Measurements from ENCODE around the gene SH3BP2. TPM values are rescaled to one million over a fixed set of nuclear protein-coding genes. Genes with fewer than 3 reads are reported as not detected.

Gene SH3BP2
- total and polyA plus RNA-seq, 7 experiments from 2014 or later = 5.9 to 269 (median 23.1) TPM

- H3K27ac Mint-ChIP-seq = no peak overlapping the region
Observed at GRCh38 chr4:2823671-2824328, 30.9 kb downstream of the SH3BP2 start.

DNA sequence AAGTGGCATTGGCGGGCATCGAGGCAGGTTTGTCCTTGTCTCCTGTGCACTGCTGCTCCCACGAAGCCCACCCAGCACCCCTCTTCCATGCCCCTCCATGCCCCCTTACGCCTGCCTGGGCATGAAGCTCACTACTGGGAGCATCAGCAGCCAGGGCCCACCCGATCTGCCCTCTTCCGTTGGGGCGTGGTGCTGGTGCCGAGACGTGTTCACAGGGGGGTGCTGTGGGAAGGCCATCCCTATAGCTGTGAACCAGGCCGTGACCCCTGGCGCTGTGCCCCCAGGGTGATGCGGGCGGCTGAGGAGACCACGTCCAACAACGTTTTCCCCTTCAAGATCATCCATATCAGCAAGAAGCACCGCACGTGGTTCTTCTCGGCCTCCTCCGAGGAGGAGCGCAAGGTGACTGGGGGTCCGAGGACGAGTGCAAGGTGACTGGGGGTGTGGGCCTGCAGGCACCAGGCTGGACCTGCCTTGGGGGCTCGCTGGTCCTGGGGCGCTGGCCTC is 31.5 kb downstream of the SH3BP2 start:
- POLR2A ChIA-PET = no interaction called here
- H3K27me3 ChIP-seq (ENCODE audit: control insufficient read depth in 2 of 2, insufficient read depth in 2 of 2, low read length in 2 of 2) = no peaks in the 10 kb centered on the region
- CTCF ChIA-PET = no interaction called here
- no peak overlapping the region for H3K27ac Mint-ChIP-seq
- intact Hi-C loops (cut with micrococcal nuclease) = no loop called here
- H3K27me3 Mint-ChIP-seq = no peaks in the 10 kb centered on the region
- H3K4me3 ChIP-seq (ENCODE audit: low read length) = no peak overlapping the region
- ATAC-seq (no peak), DNase-seq (no peak)
- H3K36me3 ChIP-seq (ENCODE audit: control insufficient read depth in 2 of 3, insufficient read depth in 3 of 3, low read length in 3 of 3) = peaks cover 9 to 78% (median 10%) of the 10 kb centered on the region in 3 experiments
- no peaks in the 10 kb centered on the region for H3K9me3 ChIP-seq (ENCODE audit: control insufficient read depth in 2 of 3, low read length in 3 of 3)
- H3K4me1 Mint-ChIP-seq = peaks cover 10 to 22% (median 12%) of the 10 kb centered on the region in 7 donors
- H3K27ac ChIP-seq (ENCODE audit: low read depth, low read length) = no peak overlapping the region
- H3K36me3 Mint-ChIP-seq = peaks cover 7 to 30% (median 13%) of the 10 kb centered on the region in 5 donors
- H3K4me1 ChIP-seq (ENCODE audit: control insufficient read depth in 2 of 2, insufficient read depth in 2 of 2, low read length in 2 of 2) = peaks cover 0 to 4% of the 10 kb centered on the region in 2 donors
- peaks cover 0 to 3% (median 0%) of the 10 kb centered on the region in 11 donors for H3K9me3 Mint-ChIP-seq
- no peak overlapping the region for H3K4me3 Mint-ChIP-seq

More at GRCh38 chr4:2823671-2824328, 30.9 kb downstream of the SH3BP2 start:
- Histone ChIP-seq H3K27ac (ENCODE audit: low read depth, low read length) (no peak overlapping the region), H3K9me3 (ENCODE audit: control insufficient read depth in 2 of 3, low read length in 3 of 3) (no peaks in the 10 kb centered on the region), H3K27me3 (ENCODE audit: control insufficient read depth in 2 of 2, insufficient read depth in 2 of 2, low read length in 2 of 2) (no peaks in the 10 kb centered on the region), H3K4me1 (ENCODE audit: control insufficient read depth in 2 of 2, insufficient read depth in 2 of 2, low read length in 2 of 2) (peaks cover 0 to 10% of the 10 kb centered on the region in 2 donors), H3K36me3 (ENCODE audit: control insufficient read depth in 2 of 3, insufficient read depth in 3 of 3, low read length in 3 of 3) (peaks cover 9 to 72% (median 10%) of the 10 kb centered on the region in 3 experiments), H3K4me3 (ENCODE audit: low read length) (no peak overlapping the region)
- DNase-seq (no peak), ATAC-seq (peak; percentile 37)
- peaks cover 4 to 29% (median 13%) of the 10 kb centered on the region in 5 donors for H3K36me3 Mint-ChIP-seq
- H3K4me1 Mint-ChIP-seq = peaks cover 11 to 24% (median 17%) of the 10 kb centered on the region in 7 donors
- H3K9me3 Mint-ChIP-seq = peaks cover 0 to 3% (median 0%) of the 10 kb centered on the region in 11 donors
- CTCF ChIA-PET = interaction anchor here (0.5 kb wide), 1 partner anchor 1003 kb away, joined by 3 read pairs; no protein-coding TSS in a partner anchor
- intact Hi-C loops (cut with micrococcal nuclease) = no loop called here
- no peaks in the 10 kb centered on the region for H3K27me3 Mint-ChIP-seq
- H3K4me3 Mint-ChIP-seq = no peak overlapping the region
- POLR2A ChIA-PET = interaction anchor here (1.1 kb wide), 1 partner anchor 12 kb away, joined by 3 read pairs; no protein-coding TSS in a partner anchor

DNA sequence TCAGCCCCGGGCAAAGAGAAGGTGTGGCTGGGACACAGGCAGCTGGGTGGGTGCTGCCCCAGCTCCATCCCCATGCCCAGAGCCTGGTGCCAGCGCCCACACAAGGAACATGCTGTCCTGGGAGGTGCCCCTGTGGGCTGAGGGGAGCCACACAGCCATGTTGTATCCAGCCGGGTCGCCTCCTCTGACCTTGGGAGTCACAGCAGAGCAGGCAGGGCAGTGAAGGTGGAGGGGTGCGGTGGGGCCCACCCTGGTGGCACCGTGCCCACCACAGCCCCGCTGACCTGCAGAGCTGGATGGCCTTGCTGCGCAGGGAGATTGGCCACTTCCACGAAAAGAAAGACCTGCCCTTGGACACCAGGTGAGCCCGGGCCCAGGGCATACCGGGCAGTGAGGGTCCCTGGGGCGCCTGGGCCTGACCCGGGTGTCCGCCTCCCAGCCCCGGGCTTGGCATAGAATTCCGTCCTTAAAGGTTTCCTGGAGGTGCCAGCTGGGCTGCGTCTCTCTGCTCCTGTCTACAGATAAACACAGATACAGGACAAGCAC is 32.0 kb downstream of the SH3BP2 start:
- Mint-ChIP-seq H3K4me1 (peaks cover 4 to 18% (median 7%) of the 10 kb centered on the region in 7 donors), H3K27me3 (no peaks in the 10 kb centered on the region), H3K4me3 (no peak overlapping the region), H3K9me3 (peaks cover 0 to 3% (median 0%) of the 10 kb centered on the region in 11 donors), H3K36me3 (peaks cover 7 to 30% (median 13%) of the 10 kb centered on the region in 5 donors), H3K27ac (peak overlapping the region in 2 of 9 donors; percentile 25 to 36)
- H3K27ac ChIP-seq (ENCODE audit: low read depth, low read length) = no peak overlapping the region
- no peak for ATAC-seq
- H3K9me3 ChIP-seq (ENCODE audit: control insufficient read depth in 2 of 3, low read length in 3 of 3) = no peaks in the 10 kb centered on the region
- ChIA-PET POLR2A (no interaction called here), CTCF (no interaction called here)
- H3K4me3 ChIP-seq (ENCODE audit: low read length) = no peak overlapping the region
- H3K27me3 ChIP-seq (ENCODE audit: control insufficient read depth in 2 of 2, insufficient read depth in 2 of 2, low read length in 2 of 2) = no peaks in the 10 kb centered on the region
- peaks cover 9 to 83% (median 10%) of the 10 kb centered on the region in 3 experiments for H3K36me3 ChIP-seq (ENCODE audit: control insufficient read depth in 2 of 3, insufficient read depth in 3 of 3, low read length in 3 of 3)
- intact Hi-C loops (cut with micrococcal nuclease) = no loop called here
- DNase-seq = no peak
- H3K4me1 ChIP-seq (ENCODE audit: control insufficient read depth in 2 of 2, insufficient read depth in 2 of 2, low read length in 2 of 2) = no peaks in the 10 kb centered on the region

GRCh38 chr4:2825740-2826139 is 32.9 kb downstream of the SH3BP2 start:
- peaks cover 9 to 87% (median 10%) of the 10 kb centered on the region in 3 experiments for H3K36me3 ChIP-seq (ENCODE audit: control insufficient read depth in 2 of 3, insufficient read depth in 3 of 3, low read length in 3 of 3)
- Mint-ChIP-seq H3K27me3 (no peaks in the 10 kb centered on the region), H3K36me3 (peaks cover 7 to 30% (median 13%) of the 10 kb centered on the region in 5 donors), H3K27ac (peak overlapping the region in 1 of 9 donors; percentile 43), H3K4me3 (no peak overlapping the region), H3K4me1 (peaks cover 0 to 13% (median 0%) of the 10 kb centered on the region in 7 donors), H3K9me3 (peaks cover 0 to 3% (median 0%) of the 10 kb centered on the region in 11 donors)
- H3K9me3 ChIP-seq (ENCODE audit: control insufficient read depth in 2 of 3, low read length in 3 of 3) = no peaks in the 10 kb centered on the region
- CTCF ChIA-PET = no interaction called here
- intact Hi-C loops (cut with micrococcal nuclease) = no loop called here
- H3K27ac ChIP-seq (ENCODE audit: low read depth, low read length) = no peak overlapping the region
- no peak overlapping the region for H3K4me3 ChIP-seq (ENCODE audit: low read length)
- ATAC-seq (no peak), DNase-seq (no peak)
- POLR2A ChIA-PET = no interaction called here
- no peaks in the 10 kb centered on the region for H3K27me3 ChIP-seq (ENCODE audit: control insufficient read depth in 2 of 2, insufficient read depth in 2 of 2, low read length in 2 of 2)
- H3K4me1 ChIP-seq (ENCODE audit: control insufficient read depth in 2 of 2, insufficient read depth in 2 of 2, low read length in 2 of 2) = no peaks in the 10 kb centered on the region

- DNase-seq = no peak
- CTCF ChIA-PET = no interaction called here
Observed at GRCh38 chr4:2827071-2827873, 34.4 kb downstream of the SH3BP2 start.

More at GRCh38 chr4:2827071-2827873, 34.4 kb downstream of the SH3BP2 start:
- Mint-ChIP-seq H3K9me3 (peaks cover 0 to 3% (median 0%) of the 10 kb centered on the region in 11 donors), H3K4me3 (no peak overlapping the region), H3K27ac (peak overlapping the region in 2 of 9 donors; percentile 52 to 70), H3K27me3 (no peaks in the 10 kb centered on the region), H3K36me3 (peaks cover 7 to 31% (median 13%) of the 10 kb centered on the region in 5 donors), H3K4me1 (peaks cover 0 to 11% (median 0%) of the 10 kb centered on the region in 7 donors)
- Histone ChIP-seq H3K36me3 (ENCODE audit: control insufficient read depth in 2 of 3, insufficient read depth in 3 of 3, low read length in 3 of 3) (peaks cover 6 to 93% (median 9%) of the 10 kb centered on the region in 3 experiments), H3K27me3 (ENCODE audit: control insufficient read depth in 2 of 2, insufficient read depth in 2 of 2, low read length in 2 of 2) (no peaks in the 10 kb centered on the region), H3K4me3 (ENCODE audit: low read length) (no peak overlapping the region), H3K27ac (ENCODE audit: low read depth, low read length) (no peak overlapping the region), H3K9me3 (ENCODE audit: control insufficient read depth in 2 of 3, low read length in 3 of 3) (no peaks in the 10 kb centered on the region), H3K4me1 (ENCODE audit: control insufficient read depth in 2 of 2, insufficient read depth in 2 of 2, low read length in 2 of 2) (no peaks in the 10 kb centered on the region)
- ATAC-seq = no peak
- POLR2A ChIA-PET = no interaction called here
- intact Hi-C loops (cut with micrococcal nuclease) = no loop called here

All from naive thymus-derived CD4-positive, alpha-beta T cell (primary cell).